COLO829 (cell line): ENCODE measurements around the gene MAP4K3.

Experiments used
- DNase-seq: peaks from one replicate; pipeline ENCODE4 v3.0.0; 2012; ENCODE audit warnings: low spot score

The MAP4K3 gene

DNA sequence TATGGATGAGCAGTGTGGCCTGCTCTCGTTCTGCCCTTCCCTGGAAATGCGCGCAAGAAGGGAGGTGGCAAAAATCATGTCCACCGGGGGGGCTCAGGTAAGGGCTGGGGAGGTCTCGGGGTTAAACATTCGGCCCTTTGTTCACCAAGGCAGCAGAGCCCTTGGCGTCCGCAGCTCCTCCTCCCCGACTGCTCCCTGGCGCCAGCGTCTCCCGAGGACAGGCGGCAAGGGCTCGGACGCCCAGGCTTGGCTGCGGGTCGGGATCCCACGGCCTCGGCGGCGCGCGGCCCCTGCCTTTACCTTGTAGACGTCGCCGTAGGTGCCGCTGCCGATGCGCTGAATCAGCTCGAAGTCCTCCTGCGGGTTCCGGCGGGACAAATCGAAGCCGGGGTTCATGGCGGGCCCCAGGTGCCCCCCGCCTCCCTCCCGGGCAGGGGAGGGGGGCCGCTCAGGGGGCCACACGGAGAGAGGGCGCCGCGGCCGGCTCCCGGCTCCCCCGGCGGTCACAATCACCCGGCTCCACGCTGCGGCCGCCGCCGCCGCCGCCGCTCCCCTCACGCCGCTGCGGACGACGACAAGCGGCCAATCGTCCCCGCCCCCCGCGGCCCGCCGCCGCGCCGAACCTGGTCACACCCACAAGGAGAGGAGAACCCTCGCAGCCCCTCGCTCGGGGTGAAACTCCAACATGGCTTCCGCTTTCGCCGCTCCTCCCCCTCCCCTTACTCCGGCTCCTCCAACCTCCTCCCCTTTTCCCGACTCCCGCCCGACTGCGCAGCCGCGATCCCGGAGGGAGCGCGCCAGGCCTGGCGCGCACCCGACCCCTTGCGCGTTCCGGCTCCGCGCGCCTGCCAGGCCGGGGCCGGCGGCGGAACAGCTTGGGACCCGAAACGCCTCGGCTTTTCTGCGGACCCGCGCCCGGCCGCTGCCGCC lies at the start of gene MAP4K3:
TSS of gene MAP4K3 (minus strand) at position 694 of the 930 bp plus-strand sequence. CDS start at position 396, 298 bp downstream.
- peak; percentile 99 for DNase-seq

DNA sequence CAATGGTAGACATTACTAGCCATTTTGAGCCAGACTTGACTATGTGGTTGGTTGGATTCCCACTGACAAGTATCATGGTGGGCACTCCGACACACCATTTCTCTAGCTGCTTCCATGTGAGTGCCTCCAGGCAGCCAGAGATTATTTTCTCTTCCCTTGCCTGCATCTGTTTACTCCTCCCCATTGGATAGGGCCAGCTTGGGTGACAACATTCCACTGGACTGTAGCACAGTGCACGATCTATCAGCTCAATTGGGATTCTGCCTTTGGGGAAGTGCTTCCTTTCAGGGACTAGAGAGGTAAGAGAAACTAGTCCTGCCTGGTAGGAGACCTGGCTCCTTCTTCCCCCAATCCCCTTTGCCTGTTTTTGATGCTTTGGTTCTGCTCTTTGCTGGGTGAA lies 49.0 kb upstream of the MAP4K3 start:
- no peak for DNase-seq

DNA sequence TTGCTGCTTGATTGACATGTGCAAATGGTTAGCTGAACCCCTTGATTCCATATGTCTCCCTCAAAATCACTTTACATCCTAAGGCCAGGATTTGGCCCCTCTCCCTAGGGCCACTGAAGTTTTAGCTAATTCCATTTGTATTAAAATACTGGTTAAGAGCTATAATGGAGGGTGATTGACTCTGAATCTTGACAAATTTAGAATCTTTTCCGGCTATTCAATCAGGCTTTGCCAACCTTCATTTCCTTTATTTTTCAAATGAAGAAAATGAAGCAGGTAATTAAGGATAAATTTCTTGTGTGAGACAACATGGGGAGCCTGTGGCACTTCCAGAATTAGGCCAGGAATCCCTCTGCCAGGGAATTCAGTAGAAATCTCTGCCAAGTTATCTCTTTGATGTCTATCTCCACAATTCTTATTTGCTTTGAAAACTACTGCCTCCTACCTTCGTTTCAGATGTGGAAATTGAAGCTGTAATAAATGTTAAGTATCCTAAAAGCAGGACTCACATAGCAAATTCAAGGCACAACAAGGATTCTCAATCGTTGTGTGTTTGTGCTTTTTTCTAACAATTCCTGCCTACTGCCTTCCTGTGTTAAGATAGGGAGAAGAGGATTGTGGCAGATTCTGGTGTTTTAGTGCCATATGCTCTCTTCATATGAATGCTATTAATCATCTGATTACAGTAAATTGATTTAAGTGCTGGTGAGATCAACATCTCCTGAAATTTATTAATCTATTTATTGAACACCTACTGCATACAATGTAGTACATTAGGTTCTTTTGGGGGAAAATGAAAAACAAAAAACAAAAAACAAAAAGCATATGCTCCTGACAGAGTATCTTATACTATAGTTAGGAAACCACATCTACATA lies 47.8 kb upstream of the MAP4K3 start:
- no peak for DNase-seq

DNA sequence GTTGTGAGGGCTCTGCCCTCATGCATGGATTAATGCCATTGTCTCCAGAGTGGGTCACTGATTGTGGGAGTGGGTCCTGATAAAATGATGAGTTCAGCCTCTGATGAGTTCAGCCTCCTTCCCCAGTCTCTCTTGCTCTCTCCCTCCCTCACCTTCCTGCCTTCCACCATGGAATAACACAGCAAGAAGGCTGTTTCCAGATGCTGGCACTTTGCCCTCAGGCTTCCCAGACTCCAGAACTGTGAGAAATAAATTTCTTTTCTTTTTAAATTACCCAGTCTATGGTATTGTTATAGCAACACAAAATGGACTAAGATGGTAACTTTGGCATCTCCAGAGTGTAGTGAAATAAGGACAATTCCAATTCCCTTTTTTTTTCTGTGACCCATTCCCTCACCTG lies 47.1 kb upstream of the MAP4K3 start:
- DNase-seq: no peak

DNA sequence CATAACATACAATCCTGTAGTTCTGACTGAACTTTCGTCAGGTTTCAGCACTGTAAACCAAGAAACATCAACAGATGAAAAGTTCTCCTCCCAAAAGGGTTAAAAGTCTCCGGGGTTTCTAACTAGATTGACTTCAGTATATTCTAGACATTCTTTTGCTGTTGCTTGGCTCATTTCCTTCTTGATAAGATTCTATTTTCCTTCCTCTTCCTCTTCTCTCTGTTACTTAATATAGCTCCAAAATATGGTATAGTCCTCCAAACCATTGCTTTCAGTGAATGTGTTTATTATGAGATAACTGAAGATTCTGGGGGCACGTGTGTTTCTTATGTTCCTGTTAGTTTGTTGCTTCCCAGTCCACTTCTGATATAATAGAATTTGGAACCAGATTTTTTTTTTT lies 46.4 kb upstream of the MAP4K3 start:
- no peak for DNase-seq

DNA sequence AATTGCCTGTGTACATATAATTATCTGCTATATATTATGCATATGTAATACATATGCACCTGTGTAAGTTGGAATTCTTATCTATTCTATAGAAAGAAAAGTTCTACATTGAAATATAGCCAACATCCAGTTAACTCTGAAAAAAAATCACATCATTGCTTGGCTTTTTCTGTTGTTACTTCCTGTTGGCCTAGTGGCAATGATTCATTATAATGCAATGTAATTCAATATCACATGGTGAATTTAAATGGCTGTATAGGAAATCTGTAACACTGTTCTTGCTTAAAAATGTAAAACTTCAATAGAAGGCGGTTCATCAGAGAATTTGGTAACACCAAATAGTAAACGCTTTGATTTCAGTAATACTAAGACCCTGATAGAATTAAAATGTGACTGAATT lies 44.5 kb upstream of the MAP4K3 start:
- peak; percentile 77 for DNase-seq

DNA sequence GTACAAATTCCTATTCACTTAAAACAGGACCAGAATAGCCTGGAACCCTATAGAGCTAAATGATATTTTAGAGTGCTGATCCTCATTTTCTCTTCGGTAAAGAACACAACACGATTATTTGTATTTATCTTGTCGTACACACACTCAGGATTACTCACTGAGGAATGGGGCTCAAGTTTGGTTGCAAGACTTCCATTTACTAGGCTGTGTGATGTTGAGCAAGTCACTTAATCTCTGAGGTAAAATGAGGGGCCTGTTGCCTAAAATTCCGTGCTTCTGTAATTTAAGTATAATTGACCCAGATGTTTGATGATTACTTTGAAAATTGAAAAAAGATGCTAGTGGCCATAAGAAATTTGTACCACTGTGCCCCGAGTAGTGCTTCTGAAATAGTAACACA lies 42.6 kb upstream of the MAP4K3 start:
- DNase-seq: no peak

DNA sequence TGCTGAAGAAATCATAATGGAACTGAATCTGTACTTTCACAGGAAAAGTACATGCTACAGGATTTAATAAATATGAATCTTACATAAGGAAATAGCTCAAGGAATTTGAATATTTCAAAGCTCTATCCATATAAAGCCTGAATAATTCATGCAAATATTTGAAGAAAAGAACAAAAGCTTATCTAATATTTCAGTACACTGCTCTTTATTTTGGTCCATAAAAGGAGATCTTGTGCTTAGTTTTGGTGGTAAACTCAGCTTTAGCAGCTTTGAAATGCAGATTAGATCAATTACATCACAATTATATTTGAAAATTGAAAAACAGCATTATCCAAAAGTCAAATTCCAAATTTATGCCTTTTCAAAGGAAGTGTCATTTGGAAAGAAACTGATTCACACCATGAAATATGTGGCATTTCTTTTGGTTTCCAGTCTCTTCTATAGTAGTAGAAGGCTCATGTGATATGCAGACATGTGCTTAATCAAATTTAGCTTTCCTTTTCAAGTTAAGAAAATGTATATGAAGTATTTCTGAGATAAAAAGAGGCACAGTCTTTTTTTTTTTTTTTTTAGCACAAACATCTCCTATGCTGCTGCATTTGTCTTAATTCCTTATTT lies 42.1 kb upstream of the MAP4K3 start:
- DNase-seq: no peak

DNA sequence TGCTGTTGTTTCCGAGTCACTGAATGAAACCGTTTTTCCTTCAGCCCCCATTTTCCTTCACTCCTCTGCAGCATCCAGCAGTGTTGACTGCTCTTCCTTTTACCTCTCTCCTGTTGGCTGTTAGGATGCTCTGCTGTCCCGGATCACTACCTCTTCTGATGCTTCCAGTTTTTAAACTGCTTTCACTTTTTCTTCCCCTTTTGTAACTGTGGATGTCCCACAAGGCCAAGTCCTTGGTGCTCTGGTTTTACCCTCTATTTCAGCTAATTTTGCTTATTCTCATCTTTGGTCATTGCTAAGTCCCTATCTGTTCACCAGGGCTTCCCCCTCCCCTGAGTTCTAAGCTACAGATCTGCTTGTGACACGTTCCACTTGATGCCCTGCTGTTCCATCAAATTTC lies 39.4 kb upstream of the MAP4K3 start:
- no peak for DNase-seq

DNA sequence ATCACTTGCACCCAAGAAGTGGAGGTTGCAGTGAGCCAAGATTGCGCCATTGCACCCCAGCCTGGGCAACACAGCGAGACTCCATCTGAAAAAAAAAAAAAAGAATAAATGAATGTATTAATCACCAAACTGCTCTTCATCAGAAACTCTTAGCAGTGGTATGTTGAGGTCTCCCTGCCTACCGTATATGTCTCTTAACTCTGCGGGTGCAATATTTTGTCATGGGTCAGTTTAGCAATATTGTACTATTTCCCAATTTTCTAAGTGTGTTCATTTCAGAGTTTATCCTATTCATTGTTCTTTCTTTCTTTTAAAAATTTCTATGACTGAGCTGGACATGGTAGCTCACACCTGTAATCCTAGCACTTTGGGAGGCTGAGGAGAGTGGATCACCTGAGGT lies 37.9 kb upstream of the MAP4K3 start:
- no peak for DNase-seq

DNA sequence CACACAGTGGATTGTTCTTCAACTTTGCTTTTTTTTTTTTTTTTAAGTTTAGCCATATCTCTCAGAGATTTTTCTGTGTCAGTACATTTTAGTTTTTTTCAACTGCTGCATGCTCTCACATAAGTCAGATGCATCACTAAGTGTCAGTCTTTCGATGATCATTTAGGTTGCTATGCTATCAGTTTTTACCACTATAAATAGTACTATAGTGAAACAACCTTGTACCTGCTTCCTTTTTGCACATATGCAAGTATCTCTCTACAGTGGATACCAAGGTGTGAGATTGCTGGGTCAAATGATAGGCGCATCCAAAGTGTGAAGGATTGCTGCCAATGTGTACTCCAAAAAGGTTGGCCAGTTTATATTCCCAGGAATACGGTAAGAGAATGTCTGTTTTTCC lies 33.5 kb upstream of the MAP4K3 start:
- DNase-seq: no peak

DNA sequence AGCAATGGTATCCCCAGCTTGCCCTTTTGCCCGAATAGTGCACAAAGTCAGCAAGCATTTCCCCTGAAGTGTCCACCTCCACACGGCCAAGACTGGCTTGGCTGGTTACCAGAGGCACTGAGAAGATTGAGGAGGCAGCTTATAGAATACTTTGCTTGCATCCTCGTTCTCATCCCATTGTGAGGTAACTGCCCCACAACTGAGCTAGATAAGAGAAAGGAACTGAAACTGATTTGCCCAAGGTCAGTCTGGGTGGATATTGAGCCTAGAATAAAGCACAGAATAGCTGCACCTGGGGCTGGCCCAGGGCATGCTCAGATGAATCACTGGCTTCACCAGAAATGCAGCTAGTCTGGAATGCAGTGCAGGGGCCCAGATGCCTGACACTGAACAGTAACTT lies 32.7 kb upstream of the MAP4K3 start:
- DNase-seq: no peak

DNA sequence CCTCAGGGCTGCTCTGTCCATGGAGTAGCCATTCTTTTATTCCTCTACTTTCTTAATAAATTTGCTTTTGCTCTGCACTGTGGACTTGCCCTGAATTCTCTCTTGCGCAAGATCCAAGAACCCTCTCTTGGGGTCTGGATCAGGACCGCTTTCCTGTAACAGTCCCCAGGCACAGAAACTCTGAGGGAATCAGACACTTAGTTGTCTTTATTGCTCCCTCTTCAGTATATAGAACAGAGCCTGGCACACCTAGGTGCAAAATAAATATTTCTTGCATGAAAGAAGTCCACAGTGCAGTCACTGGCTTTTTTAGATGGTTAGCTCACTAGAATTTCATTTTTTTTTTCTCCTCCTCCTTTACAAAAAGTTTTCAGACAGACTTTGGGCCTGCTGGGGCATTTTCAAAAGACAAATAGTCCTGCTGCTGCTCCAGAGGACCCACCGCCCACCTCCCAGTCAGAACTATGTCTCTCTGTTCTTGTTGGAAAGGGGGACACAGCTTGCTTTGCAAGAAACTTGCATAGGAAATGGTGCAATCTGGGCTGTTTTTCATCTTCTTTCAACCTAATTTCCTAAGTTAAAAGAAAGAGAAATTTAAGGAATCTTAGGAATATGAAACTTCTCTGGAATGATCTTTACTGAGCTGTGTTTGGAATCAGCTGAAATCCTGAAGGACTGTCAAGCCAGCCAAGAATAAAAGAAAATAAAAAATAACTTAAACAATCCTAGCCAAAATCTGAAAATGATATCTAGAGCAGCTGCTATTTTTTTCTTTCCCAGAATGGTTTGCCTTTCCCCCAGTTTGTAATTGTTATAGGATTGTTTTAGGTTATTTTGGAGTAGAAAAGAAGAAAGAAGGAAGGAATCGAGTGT lies 31.7 kb upstream of the MAP4K3 start:
- DNase-seq: no peak

DNA sequence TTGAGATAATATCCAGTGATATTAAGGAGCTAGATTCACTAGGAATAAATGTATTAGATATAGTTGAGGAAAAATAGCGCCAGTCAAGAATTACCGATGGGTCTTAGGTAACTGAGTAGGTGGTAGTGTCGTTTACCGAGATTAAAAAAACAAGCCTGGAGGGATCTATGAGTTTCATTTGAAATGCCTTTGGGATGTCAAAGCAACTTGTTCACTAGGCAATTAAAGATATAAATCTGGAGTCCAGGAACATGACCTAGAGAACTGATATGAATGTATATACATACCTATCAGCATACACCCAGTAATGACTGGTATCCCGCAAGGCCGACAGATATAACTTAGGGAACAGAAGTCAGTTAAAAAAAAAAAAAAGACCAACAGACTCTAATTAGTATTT lies 29.2 kb upstream of the MAP4K3 start:
- DNase-seq: no peak

DNA sequence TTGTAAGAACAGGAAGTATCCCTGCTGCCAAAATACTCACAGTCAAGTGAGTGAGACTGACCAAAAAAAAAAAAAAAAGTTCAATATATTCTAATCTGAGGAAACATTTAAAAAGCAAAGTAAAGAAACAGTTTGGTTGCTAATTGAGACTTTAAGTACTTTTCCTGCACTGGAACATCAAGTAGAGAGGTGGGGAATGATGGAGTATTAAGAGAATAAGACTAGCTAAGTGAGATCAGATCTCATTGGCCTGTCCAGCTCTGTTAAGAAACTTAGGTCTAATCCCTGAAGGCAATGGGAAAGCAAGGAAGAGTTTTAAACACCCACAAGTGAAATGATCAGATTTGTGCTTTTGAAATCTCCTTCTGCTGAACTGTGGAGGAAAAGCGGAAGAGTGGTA lies 27.8 kb upstream of the MAP4K3 start:
- DNase-seq: no peak

DNA sequence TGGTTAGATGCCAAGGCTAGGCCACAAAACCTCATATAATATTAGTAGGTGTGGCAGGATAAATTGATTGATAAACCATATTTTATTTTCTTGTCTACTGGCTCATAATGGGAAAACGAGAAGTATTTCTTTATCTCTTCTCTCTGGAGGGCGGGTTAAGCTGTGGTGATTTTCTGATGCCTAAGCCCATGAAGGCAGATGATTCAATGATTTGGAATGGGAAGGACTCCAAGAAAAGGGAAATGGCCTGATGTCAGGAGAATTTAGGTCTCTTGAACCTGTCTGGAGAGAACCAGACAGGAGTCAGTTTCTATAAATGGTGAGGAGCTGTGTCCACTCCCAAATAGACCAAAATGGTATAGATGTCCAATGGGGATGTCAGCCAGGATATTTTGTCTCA lies 18.7 kb upstream of the MAP4K3 start:
- no peak for DNase-seq

DNA sequence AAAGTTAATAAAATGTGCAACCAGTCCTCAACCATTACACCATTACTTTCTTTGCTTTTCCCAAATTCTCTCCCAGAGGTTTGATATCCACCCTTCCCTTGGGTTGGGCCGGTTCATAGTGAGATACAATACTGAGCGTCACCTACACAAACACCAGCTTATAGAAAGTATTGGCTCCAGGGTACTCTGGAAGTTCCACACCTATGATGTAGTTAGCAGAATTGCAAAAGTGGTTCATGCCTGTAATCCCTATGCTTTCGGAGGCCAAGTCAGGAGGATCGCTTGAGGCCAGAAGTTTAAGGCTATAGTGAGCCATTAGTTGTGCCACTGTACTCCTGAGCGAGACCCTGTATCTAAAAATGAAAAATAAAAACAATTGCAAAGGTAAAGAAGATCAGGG lies 15.3 kb upstream of the MAP4K3 start:
- DNase-seq: no peak

DNA sequence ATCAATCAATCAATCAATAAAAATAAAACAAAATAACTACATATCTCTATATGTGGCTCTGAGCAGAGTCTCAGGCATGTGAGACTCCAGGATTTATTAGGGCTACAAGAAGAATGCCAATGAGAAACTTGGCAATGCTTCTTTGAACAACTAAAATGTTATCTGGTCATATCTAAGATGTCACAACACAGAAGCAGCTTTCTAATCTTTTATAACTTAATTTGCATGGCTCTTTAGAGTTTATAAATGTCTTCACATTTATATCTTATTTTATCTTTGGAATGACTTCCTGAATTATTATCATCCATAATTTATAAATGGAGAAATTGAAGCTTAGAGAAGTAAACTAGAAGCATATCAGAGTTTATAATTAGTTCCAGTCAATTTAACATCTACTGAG lies 14.9 kb upstream of the MAP4K3 start:
- no peak for DNase-seq

DNA sequence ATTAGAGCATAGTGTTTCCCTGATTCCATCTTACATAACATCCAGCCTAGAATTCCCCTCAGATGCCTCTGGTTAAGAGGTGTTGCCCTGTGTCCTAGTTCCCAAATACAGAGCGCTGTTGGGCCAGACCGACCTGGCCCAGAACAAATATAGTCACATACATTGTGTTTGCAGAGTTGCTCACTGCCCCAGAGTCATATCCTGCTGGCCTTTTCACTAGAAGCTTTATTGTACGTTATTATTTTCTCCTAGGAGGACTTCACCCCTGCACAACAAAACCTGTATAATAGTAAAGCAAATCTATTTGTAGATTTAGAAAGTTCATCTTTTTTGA lies 11.1 kb upstream of the MAP4K3 start:
- no peak for DNase-seq

DNA sequence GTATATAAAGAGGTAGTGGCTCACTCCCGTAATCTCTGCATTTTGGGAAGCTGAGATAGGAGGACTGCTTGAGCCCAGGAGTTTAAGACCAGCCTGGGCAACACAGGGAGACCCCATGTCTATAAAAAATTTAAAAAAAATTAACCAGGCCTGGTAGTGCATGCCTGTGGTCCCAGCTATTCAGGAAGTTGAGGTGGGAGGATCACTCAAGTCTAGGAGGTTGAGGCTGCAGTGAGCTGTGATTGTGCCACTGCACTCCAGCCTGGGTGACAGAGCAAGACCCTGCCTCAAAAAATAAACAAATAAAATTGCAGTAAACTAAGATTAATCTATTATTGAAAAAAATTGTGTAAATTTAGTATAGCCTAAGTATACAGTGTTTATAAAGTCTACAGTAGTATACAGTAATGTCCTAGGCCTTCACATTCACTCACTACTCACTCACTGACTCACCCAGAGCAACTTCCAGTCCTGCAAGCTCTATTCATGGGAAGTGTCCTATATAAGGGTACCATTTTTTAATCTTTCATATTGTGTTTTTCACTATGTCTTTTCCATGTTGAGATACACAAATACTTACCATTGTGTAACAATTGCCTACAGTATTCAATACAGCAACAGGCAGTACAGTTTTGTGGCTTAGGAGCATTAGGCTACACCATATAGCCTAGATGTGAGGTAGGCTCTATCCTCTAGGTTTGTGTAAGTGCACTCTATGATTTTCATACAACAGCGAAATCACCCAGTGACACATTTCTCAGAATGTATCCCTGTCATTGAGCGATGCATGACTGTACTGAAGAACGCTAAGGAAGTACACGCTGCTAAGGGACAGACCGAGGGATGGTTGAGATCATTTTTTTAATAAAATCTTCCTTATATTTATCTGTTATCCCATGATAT lies 10.4 kb upstream of the MAP4K3 start:
- DNase-seq: no peak

DNA sequence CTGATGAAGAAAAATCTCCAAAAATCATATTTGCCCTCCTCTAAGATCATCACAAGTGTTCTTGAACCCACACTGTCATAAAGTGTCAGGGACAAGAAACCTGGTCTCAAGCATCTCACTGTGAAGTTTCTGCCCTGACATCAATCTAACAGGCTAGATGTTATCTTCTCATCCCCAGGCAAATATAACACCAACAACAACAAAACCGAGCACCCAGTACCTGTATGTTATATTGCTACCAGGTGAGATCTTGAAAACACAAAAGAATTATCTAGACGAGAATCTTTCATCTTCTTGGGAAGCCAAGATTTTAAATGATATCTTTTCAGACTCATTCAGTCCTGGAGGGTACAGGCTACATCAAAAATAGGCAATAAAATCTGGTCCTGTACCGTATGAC lies 8.8 kb upstream of the MAP4K3 start:
- no peak for DNase-seq
